ENCODE measurements around the gene NALCN. TPM values are rescaled to one million over a fixed set of nuclear protein-coding genes. Genes with fewer than 3 reads are reported as not detected.

The NALCN gene
- total RNA-seq, 2 experiments from 2014 or later = not detected

DNA sequence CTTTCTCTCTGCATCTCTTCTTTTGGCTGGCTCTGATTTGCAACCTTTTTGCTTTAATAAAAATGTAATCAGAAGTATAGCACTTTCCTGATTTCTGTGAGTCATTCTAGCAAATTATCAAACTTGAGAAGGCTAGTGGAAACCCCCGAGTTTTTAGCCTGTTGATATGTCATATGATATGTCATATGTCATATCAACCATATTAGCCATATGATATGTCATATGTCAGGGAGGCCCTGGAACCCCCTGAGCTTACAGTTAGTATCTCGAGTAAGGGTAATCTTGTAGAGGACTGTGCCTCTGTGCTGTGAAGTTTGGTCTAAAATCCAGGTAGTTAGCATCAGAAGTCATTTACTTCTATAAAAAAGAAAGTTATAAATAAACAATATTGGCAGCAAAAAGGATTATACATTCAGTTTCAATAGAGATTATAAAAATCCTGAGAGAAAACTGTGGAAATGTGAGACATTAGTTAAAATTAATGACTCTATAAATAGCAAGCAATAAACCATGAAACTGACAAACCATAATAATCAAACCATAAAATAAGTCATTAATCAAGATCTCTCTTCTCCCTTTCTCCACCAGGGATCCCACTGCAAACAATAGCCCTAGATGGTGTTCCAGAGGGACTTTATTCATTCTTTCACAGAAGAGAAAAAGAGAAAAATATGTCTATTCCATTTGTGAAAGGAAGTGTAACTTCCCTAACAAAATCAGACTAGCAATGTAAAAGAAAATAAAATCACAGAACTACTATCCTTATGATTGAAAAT is 167.4 kb downstream of the NALCN start:
- Mint-ChIP-seq H3K4me3 (no peak overlapping the region), H3K27me3 (no peaks in the 10 kb centered on the region), H3K4me1 (peaks cover 18% of the 10 kb centered on the region), H3K36me3 (no peaks in the 10 kb centered on the region), H3K27ac (no peak overlapping the region), H3K9me3 (peaks cover 12% of the 10 kb centered on the region)
- DNase-seq = no peak

DNA sequence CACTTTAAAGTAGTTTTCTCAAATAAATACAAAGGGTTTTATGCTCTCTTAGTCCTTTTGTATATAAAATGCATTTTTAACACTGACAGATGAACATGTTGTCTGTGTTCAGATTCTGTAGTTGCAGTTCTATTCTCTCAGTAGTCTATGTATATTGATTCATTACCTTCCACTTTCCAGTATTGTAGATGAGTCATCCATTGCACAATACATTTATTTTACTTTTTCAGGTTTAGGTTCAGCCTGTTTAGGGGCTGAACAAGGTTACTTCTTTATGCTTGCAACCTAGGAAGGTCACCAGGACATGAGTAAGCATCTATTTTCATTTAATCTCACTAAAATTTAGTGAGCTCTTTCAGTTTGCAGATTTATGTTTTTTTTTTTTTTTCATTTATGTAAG is 173.6 kb downstream of the NALCN start:
- peaks cover 18% of the 10 kb centered on the region for H3K4me1 Mint-ChIP-seq
- no peaks in the 10 kb centered on the region for H3K36me3 Mint-ChIP-seq
- no peak for DNase-seq
- H3K27ac Mint-ChIP-seq = no peak overlapping the region
- H3K4me3 Mint-ChIP-seq = no peak overlapping the region
- peaks cover 2% of the 10 kb centered on the region for H3K9me3 Mint-ChIP-seq
- H3K27me3 Mint-ChIP-seq = no peaks in the 10 kb centered on the region

DNA sequence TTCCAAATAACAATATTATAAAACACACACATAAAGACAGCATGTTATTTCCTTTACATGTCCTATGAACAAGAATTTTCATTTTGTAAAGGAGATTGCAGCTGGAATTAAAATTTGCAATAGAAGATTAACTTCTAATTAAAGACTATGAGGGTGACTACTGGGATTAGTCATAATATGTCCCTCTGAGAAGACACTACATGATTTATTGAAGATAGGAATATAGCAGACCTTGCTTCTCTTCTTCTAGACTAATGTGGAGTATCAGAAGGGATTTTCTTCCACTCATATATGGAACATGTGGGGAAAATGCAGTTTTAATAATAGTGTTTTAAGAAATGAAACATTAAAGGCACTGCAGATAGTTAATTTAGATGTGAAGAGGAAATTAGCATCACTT is 177.8 kb downstream of the NALCN start:
- Mint-ChIP-seq H3K9me3 (no peaks in the 10 kb centered on the region), H3K27ac (no peak overlapping the region), H3K27me3 (no peaks in the 10 kb centered on the region), H3K36me3 (no peaks in the 10 kb centered on the region), H3K4me1 (no peaks in the 10 kb centered on the region), H3K4me3 (no peak overlapping the region)
- DNase-seq = no peak

DNA sequence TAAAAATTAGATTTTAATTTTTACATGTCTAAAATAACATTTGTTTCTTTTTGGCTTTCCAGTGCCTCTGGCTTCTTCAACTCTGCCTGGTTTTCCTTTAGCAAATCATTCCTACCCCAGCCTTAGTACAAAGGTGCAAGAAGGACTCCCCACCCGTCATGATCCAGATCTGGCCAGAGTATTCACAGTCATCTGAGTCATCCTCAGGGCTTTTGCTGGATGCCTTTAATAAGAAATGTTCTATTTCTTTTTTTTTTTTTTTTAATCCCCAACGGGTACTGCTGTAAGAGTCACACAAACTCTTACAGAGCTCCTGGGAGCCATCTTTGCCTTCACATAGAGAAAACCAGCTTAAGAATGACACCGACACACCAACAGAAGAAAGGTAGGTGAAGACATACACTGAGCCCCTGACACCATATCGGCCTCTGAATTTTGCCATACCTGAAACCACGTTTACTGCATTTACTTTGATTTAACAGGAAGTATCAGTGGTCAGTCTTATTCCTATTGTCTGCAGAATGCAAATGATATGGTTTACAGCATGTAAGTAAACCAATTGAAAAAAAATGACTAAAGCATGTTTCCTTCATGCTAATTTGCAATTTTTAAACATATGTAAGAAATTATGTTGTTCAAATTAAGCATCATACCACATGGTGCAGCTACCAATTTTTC is 184.4 kb downstream of the NALCN start:
- Mint-ChIP-seq H3K36me3 (no peaks in the 10 kb centered on the region), H3K4me3 (no peak overlapping the region), H3K4me1 (no peaks in the 10 kb centered on the region), H3K27me3 (peaks cover 7% of the 10 kb centered on the region), H3K27ac (no peak overlapping the region), H3K9me3 (peaks cover 3% of the 10 kb centered on the region)
- DNase-seq = no peak

DNA sequence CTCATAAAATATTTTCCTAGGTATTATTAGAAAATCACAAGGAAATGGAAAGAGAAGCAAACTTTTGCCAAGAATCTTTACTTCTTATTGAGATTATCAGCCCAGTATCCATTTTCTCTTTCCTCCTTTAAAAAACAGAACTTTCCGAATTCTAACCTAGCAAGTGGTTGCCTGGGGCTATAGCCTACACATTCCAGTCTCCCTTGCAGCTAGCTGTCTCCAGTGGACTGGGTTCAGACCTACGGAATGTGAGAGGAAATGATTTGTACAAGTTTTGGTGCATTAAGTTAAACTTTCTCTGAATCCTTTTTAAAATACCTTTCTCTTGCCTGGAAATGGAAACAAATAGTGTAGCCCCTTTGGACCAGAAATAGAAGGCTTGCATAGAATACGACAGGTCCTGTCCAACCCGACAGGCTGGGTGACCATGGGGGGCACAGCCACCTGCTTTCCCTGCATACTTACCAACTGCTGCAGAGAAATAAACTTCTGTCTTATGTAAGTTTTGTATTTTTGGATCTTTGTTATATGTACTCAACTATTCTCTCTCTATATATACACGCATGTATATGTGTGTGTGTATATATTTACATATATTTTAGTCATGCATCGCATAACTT is 185.9 kb downstream of the NALCN start:
- Mint-ChIP-seq H3K9me3 (peaks cover 3% of the 10 kb centered on the region), H3K4me1 (no peaks in the 10 kb centered on the region), H3K27ac (no peak overlapping the region), H3K27me3 (peaks cover 7% of the 10 kb centered on the region), H3K36me3 (no peaks in the 10 kb centered on the region), H3K4me3 (no peak overlapping the region)
- DNase-seq = no peak

DNA sequence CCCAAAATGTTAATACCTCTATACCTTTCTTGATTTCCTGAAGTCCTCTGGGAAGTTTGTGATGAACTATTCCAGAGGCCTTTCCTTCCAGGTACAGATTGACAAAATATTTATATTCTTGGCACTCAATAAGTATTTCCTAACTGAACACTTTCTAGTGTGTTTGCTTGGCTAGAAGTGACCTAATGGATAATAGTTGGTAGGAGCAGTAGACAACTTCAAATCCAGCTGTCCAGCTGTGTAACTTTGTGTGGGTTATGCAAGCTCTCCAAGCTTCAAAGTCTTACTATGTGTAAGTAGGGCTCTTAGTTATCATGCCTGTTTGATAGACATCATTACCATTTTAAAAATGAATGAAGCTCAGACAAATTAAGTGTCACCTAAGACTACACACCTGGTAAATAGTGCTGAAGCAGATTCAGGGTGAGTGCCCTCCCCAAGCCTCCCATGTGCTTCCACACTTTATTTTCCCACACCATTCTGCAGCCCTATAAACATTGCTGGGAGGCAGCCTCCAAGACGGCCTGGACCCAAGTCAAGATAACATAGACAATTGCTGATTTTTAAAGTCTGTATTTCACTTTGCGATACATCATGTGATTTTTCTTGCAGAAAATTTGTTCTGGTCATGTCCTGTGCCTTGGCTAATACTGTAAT is 196.6 kb downstream of the NALCN start:
- Mint-ChIP-seq H3K36me3 (no peaks in the 10 kb centered on the region), H3K27ac (no peak overlapping the region), H3K9me3 (no peaks in the 10 kb centered on the region), H3K4me1 (no peaks in the 10 kb centered on the region), H3K27me3 (peaks cover 8% of the 10 kb centered on the region), H3K4me3 (no peak overlapping the region)
- DNase-seq = no peak

DNA sequence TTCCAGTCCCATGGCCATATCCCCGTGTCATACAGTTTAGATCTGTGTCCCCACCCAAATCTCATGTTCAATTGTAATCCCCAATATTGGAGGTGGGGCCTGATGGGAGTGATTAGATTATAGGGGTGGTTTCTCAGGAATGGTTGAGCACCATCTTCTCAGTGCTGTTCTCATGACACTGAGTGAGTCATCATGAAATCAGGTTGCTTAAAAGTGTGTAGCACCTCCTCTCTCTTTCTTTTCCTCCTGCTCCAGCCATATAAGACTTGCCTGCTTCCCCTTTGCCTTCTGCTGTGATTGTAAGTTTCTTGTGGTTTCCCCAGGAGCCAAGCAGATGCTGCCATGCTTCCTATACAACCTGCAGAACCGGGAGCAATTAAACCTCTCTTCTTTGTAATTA is 197.8 kb downstream of the NALCN start:
- H3K36me3 Mint-ChIP-seq = no peaks in the 10 kb centered on the region
- H3K27me3 Mint-ChIP-seq = peaks cover 11% of the 10 kb centered on the region
- no peak overlapping the region for H3K4me3 Mint-ChIP-seq
- no peaks in the 10 kb centered on the region for H3K9me3 Mint-ChIP-seq
- H3K4me1 Mint-ChIP-seq = no peaks in the 10 kb centered on the region
- no peak for DNase-seq
- no peak overlapping the region for H3K27ac Mint-ChIP-seq

DNA sequence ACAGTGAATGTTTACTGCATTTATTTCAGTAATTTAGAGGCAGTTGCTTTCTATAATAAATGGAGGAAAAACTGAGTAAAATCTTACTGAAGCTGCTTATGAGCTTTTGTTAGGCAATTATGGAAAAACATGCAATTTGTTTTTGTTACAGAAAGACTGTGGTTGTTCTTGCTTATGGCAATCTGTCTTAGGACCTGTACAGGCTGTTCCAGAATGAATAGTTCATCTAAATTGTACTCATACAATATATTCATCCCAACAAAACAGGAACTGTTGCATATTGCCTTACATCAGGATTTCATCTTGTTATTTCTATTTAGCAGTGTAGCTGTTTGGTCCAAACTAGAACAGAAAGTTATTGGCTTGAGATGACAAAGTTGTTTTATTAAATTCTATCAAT is 199.2 kb downstream of the NALCN start:
- Mint-ChIP-seq H3K4me3 (no peak overlapping the region), H3K27ac (no peak overlapping the region), H3K4me1 (no peaks in the 10 kb centered on the region), H3K9me3 (peaks cover under 1% of the 10 kb centered on the region), H3K36me3 (no peaks in the 10 kb centered on the region), H3K27me3 (peaks cover 12% of the 10 kb centered on the region)
- DNase-seq = no peak

DNA sequence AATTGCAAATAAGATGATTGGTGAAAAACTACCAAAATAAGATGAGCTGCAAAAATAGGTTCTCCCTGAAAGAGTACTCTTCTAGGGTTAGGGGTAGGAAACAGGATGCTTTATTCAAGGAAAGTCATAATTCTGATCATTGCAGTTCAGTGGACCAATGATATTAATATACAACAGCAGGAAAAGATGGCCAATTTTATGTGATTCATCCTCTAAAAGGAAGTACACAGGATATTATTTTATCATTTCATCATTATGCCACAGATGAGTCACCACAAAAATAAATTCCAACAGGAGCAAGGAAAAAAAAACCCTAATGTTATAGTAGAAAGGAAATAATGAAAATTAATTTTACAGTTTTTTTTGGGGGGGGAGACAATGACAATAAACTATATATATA is 205.0 kb downstream of the NALCN start:
- Mint-ChIP-seq H3K27me3 (peaks cover 10% of the 10 kb centered on the region), H3K4me3 (no peak overlapping the region), H3K27ac (no peak overlapping the region), H3K4me1 (no peaks in the 10 kb centered on the region), H3K36me3 (no peaks in the 10 kb centered on the region), H3K9me3 (peaks cover 2% of the 10 kb centered on the region)
- DNase-seq = no peak

DNA sequence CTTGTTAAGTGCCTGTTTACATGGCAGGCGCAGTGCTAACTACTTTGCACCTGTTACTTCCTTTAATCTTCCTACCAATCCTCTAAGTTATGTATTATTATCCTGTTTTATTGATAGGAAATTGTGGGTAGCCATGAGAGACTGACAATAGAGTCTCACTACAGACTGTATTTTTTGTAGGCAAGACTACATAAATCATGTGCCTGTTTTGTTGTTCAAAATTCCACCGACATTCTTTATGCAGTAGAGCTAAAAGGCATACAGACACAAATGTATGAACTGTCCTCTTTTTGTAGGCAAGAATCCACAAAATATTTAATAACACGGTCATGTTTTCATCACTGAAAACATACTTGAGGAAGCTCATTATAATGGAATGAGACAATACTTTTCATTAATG is 205.5 kb downstream of the NALCN start:
- Mint-ChIP-seq H3K36me3 (no peaks in the 10 kb centered on the region), H3K27ac (no peak overlapping the region), H3K4me1 (no peaks in the 10 kb centered on the region), H3K4me3 (no peak overlapping the region), H3K9me3 (peaks cover 2% of the 10 kb centered on the region), H3K27me3 (peaks cover 10% of the 10 kb centered on the region)
- no peak for DNase-seq

DNA sequence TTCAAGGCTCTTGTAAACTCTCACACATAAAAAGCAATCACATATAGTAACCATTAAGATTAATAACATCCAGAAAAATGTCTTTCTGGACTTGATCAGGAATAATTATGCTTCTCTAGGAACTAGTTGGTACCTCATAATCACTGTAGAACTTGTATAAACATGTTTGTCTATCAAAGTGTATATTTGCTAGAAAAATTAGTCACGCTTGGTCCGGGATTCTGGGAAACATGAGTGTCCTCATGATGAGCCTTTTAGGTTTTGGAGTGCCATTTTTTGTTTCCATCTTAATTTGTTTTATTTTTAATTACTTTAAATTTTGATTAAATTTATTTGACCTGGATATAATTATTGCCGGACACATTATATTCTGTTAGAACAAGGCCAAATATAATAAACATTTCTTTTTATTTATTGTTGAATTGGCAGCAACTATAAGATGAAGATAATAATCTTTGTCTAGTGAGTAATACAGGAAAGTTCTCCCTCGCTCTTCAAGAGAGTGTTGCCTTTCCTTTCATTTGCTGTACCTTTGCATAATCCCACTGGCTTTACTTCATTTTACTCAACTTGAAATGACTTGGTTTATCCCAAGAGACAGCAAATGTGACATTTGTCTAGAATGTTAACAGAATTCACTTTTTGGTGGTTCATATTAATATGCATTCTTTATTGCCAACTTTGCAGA is 207.0 kb downstream of the NALCN start:
- no peak for DNase-seq
- Mint-ChIP-seq H3K9me3 (peaks cover 2% of the 10 kb centered on the region), H3K4me3 (no peak overlapping the region), H3K27ac (no peak overlapping the region), H3K36me3 (no peaks in the 10 kb centered on the region), H3K4me1 (no peaks in the 10 kb centered on the region), H3K27me3 (peaks cover 4% of the 10 kb centered on the region)

DNA sequence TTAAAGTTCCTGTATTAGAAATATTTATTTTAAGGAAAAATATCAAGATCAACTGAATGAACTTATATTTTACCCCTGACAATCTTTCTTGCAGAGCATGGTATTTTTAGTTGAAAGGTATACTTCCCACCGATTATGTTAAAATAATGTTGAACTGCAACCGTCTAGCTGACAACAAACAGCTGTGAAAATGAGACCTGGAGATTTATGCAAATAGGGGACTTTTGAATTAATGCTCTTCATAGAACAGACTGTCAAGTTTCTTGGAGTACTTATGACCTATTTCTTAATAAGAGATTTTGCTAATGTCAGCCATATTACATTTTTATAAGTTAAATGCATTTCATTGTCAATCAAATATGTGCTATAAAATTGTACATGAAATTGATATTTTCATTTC is 210.9 kb downstream of the NALCN start:
- H3K4me3 Mint-ChIP-seq = no peak overlapping the region
- H3K27ac Mint-ChIP-seq = no peak overlapping the region
- no peaks in the 10 kb centered on the region for H3K9me3 Mint-ChIP-seq
- H3K4me1 Mint-ChIP-seq = no peaks in the 10 kb centered on the region
- no peaks in the 10 kb centered on the region for H3K36me3 Mint-ChIP-seq
- DNase-seq = no peak
- no peaks in the 10 kb centered on the region for H3K27me3 Mint-ChIP-seq

DNA sequence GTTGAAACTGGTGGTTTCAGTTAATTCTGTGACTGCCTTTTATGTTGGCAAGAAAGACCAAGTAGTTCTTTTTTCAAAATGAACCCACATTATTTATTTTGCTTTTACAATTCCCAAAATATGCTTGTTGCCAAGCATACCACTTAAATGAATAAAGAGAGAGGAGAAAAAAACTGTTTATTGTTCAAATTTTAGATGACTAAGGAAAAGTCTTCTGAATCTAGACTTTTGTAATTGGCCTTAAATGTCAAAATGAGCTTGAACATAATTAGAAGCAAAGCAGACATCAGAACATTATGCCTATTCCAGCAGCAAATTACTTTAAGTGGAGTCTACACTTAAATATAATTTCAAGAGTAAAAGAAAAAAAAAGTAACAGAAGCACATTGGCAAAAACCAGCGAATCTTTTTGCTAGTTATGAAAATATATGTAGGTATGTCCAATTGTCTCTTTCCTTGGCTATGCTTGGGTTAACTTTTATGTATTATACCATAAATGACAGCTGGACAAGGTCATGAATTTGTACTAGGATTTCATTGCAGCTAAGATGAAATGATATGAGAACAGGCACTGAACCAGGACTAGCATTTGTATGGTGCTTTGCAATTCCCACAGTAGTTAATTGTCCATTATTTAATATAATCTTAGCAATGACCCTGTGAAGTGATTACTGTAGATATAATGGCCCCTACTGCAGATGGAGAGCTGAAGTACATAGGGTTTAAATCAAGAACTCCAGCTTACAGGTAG is 211.9 kb downstream of the NALCN start:
- Mint-ChIP-seq H3K4me1 (no peaks in the 10 kb centered on the region), H3K27ac (no peak overlapping the region), H3K27me3 (no peaks in the 10 kb centered on the region), H3K36me3 (no peaks in the 10 kb centered on the region), H3K9me3 (no peaks in the 10 kb centered on the region), H3K4me3 (no peak overlapping the region)
- no peak for DNase-seq

DNA sequence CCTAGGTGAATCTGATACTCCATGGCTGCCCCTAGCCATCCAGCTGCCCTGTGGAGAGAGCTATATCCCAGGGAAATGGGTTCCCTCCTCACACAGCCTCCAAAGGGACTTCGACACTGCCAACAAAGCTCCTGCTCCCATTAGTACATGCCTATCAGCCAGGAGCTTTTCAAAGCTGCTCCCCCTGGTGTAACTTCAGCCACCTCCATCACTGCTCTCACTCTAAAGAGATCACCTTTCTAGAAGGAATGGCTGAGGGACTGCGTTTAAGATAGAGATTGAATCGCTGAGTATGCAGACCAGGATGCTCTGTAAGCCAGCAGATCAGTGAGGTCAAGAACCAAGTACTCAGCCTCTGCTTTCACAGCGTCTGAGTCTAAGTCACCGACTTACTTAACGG is 213.7 kb downstream of the NALCN start:
- Mint-ChIP-seq H3K27me3 (peaks cover 6% of the 10 kb centered on the region), H3K4me1 (no peaks in the 10 kb centered on the region), H3K4me3 (no peak overlapping the region), H3K36me3 (no peaks in the 10 kb centered on the region), H3K27ac (no peak overlapping the region), H3K9me3 (no peaks in the 10 kb centered on the region)
- DNase-seq = no peak
